Upper lobe of left lung (tissue), 4 donors: ENCODE results near the gene YAP1.

Experiments
- CTCF ChIP-seq, 6 experiments: fragments of 450-650 bp in 4 of 6; fragments of 200-600 bp in 2 of 6; sonication (generic) in 2 of 6; IDR thresholded peaks; one replicate each; pipeline ENCODE4 v1.5.1; 2016 to 2019; ENCODE audit warnings: antibody characterized with exemption in 6 of 6
- POLR2A ChIP-seq, 4 donors: fragments of 450-650 bp; IDR thresholded peaks; one replicate each; pipeline ENCODE4 v1.5.1; 2016 to 2017; ENCODE audit warnings: antibody characterized with exemption in 4 of 4, mild to moderate bottlenecking in 2 of 4
- POLR2AphosphoS5 ChIP-seq, 2 donors: sonication (generic); formaldehyde crosslinking; IDR thresholded peaks; one replicate each; pipeline ENCODE4 v1.5.1; 2017; ENCODE audit warnings: antibody characterized with exemption in 2 of 2

GRCh38 chr11:102117472-102118113 lies 7.3 kb downstream of the YAP1 start:
- TF ChIP-seq POLR2A (IDR thresholded peaks at IDR 0.05), result no peak
- no peak for TF ChIP-seq POLR2AphosphoS5 (IDR thresholded peaks at IDR 0.05)
- no peak for TF ChIP-seq CTCF (IDR thresholded peaks at IDR 0.05)
